GM12873 (cell line): Measurements from ENCODE around the gene LARGE1.

Experiments used
- CTCF ChIP-seq: IDR thresholded peaks from 2 replicates; pipeline ENCODE4 v1.5.1; 2012; ENCODE audit warnings: low read depth, mild to moderate bottlenecking, moderate library complexity, low read length, control low read depth; ENCODE audit not compliant: insufficient read depth; ENCODE audit errors: missing control alignments

The LARGE1 gene

GRCh38 chr22:33747029-33747428 lies 173.2 kb downstream of the LARGE1 start:
- no peak for TF ChIP-seq CTCF

- no peak for TF ChIP-seq CTCF
Observed at GRCh38 chr22:33746501-33746928, 173.8 kb downstream of the LARGE1 start.

GRCh38 chr22:33745501-33745900 lies 174.8 kb downstream of the LARGE1 start:
- no peak for TF ChIP-seq CTCF

GRCh38 chr22:33743756-33744155 lies 176.5 kb downstream of the LARGE1 start:
- TF ChIP-seq CTCF: no peak

- TF ChIP-seq CTCF: no peak
Observed at GRCh38 chr22:33741025-33741424, 179.3 kb downstream of the LARGE1 start.

GRCh38 chr22:33739516-33739915 lies 180.8 kb downstream of the LARGE1 start:
- TF ChIP-seq CTCF: no peak

- no peak for TF ChIP-seq CTCF
Observed at GRCh38 chr22:33737662-33738061, 182.6 kb downstream of the LARGE1 start.
